ENCODE measurements around the gene MEGF9.
A peak's percentile ranks its signal among the peaks of the same experiment; 100 is the strongest.

Gene MEGF9

DNA sequence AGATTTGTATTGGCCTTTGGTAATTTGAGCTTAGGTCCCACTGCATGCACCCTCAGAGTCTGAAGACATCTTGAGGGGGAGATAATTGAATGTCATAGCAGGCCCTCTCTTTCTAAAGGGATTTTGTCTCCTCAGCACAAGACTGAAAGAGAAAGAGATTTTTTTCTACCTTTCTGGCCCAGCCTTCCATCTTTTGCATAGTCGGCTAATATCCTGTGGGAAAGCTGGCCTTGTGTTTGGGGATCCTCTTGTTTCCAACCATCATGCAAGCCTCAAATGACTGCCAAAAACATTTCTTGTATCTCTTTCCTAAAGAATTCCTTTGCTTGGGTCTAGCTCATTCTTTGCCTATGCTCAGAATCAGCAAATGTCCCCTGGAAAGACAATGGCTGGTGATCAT lies 92.3 kb downstream of the MEGF9 start:
- DNase-seq (ENCODE audit: low spot score), result no peak

DNA sequence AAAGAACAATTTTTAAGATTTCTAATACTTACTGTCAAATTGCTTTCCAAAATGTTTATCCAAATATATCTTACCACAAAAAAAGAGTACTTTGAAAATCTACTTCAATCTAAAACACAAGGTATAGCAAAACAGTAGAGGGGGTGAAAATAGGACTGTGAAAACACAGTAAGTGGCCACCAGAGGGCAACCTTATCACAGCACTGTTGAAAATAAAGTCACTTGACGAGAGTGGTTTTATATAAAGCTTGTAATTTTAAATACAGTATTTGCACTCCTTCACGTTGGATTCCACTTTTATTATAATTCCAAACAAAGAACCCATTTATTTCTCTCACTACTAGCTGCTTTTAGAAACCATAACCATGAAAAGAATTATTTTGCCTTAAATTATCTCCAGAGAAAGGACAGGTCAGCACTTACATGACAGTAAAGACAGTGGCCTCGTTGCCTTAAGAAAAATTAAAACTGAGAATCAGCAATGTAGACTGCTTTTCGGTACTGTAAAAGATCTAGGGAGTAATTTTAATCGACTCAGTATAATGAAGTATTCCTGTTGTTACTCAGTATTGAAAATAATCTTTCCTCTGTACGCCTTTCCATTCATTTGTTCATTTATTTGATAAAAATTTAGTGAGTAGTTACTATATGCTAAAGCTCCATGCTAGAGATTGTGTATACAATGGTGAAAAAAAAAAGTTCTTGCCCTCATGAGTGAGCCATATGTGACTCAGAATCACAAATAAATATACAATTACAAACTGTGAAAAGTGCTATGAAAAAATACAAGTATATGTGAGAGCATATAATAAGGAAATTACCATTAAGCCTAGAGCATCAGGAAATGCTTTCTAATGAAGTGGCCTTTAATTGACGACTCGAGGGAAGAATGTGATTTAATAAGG lies 94.3 kb downstream of the MEGF9 start:
- peak; percentile 48 for DNase-seq (ENCODE audit: low spot score)

DNA sequence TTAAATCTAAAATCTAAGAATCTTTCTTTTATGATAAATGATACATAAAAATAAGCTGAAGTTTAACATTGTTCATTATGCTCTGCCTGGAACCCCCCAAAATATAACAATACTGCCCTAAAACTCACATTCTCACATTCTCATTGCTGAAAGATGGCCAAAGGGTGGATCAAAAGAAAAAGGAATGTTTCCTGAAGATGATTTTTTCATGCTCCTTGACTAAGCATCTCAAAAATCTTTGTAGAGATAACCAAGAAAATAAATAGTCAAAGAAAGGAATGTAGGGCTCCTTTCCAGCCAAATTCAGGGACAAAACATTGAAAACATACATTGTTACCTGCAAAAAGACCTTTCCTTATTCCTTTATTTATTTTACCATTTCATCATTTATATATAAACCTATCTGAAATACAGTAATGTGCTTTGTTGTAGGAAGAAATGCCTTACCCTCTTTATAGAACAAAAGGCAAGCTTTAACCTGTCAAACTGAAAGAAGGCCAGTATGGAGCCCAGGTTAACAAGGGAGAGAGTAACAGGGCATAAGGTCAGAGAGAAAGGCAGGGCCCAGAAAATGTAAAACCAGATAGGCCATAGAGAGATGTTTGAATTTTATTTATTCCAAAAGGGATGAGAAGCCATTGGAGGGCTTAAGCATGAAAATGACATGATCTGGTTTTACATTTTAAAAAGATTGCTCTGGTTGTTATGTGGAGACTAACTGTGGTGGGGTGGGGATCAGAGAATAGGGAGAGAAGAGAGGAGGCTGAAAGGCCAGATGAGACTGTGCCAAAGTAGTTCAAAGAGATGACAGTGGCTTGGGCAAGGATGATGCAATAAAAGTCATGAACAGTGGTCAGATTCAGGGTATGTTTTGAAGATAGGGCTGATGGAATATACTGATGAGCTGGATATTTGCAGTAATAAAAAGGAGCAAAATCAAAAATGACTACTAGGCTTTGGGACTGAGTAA lies 97.0 kb downstream of the MEGF9 start:
- DNase-seq (ENCODE audit: low spot score), result peak; percentile 18

DNA sequence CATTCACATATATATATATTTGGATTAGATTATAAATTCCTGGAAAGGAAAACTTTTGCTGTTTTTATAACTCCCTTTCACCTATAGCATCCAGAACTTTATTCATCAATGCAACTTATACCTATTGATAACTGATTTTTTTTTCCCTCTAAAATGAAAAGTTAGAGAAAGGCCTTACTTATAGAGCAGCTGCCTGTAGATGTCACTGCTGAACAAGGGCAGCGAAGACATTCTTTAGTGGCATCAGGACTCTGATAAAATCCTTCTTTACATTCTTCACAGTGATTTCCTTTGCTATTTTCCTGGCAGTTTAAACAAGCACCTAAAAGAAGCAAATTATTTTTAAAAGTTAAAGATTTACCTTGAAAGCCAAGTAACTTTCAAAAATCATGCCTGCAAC lies 102.1 kb downstream of the MEGF9 start:
- no peak for DNase-seq (ENCODE audit: low spot score)

DNA sequence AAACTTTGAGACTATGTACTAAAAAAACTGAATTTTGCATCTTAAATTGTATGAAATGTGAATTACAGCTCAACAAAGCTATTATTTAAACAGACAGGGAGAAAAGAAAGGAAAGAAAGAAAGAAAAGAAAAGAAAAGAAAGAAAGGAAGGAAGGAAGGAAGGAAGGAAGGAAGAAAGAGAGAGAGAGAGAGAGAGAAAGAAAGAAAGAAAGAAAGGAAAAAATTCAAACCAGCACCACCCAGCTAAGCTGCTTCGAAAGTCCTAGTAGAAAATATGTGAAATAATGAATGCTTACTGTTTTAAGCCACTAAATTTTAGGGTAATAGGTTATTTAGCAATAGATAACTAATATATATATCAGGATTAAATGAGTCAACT lies 102.6 kb downstream of the MEGF9 start:
- no peak for DNase-seq (ENCODE audit: low spot score)

DNA sequence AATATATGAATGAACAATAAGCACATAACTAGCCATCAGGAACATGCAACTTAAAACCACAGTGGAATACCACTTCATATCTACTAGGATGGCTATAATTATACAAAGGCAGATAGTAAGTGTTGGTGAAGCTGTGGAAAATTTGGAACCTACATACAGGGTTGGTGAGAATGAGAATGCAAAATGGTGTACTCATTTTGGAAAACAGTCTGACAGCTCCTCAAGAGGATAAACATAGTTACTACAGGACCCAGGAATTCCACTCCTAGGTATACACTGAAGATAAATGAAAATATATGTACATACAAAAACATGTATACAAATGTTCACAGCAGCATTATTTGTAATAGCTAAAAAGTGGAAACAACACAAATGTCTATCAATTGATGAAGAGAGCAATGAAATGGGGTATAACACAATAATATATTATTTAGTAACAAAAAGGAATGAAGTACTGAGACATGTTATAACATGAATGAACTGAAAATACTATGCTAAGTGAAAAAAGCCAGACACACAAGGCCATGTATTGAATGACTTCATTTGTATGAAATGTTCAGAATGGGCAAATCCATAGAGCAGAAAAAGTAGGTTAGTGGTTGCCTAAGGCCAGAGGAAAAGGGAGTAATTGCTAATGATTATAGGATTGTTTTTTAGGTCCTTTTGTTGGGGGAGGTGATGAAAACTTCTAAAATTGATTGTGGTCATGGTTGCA lies 103.1 kb downstream of the MEGF9 start:
- DNase-seq (ENCODE audit: low spot score), result no peak

DNA sequence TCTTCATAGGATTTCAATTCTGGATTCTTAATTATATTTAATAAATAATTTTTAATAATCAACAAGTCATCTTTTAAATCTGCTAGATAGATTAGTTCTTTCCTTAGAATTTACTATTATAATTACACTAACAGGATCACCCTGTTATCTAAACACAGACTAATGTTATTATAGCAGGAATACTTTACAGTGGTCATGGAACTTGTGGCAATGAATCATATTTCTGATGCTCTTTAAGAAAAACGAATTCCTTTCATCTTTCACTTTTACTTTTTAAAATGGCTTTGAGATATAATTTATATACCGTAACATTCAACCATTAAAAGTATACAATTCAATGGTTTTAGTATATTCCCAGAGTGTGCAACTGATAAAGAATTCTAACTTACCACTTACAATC lies 104.6 kb downstream of the MEGF9 start:
- no peak for DNase-seq (ENCODE audit: low spot score)

DNA sequence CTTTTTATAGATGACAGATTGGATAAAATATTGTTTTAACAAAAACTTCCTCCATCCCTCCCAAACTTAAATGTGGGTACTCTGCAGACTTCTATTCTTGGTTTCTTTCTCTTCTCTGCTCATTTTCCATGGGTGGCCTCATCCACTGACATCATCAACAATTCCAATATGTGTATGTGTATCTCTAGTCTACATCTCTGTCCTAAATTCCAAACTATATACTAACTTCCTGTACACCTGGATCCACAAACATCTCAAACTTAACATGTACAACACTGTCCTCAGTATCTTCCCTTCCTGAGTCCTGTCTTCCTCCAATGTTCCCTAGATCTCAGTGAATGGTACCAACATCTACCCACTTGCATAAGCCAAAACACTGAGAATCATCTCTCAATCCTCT lies 105.8 kb downstream of the MEGF9 start:
- DNase-seq (ENCODE audit: low spot score), result no peak

DNA sequence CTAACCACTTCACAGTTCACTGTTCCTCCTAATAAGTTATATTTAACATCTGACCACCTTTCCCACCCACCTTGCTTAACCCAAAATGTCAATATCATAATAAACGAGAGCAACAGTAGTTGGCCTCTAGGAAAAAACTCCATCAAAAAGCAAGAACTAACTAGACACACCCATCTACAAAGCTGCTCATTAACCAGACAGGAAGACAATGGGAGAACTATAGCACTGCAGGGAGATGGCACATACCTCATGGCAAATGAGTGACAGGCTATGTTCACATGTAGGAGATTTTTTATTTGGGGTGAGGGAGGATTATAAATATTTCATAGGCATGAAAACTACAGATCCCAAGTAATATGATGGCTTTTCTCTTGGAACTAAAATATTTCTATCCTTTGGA lies 110.7 kb downstream of the MEGF9 start:
- DNase-seq (ENCODE audit: low spot score), result no peak

DNA sequence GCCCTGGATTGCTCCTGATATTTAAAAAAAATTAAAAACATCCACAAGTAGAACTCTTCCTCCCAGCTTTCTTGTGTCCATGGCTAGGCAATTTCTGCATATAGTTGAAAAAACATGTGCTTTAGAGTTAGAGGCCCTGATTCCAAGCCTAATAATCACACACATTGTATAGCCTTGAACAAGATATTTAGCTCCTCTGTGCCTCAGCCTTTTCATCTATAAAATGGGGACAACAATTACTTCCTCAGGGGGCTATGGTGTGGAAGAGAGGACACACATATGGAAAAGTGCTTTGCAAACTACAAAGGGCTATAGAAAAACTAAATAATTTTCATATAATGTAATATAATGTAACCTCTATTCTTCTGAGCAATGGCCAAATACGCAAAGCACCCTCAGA lies 111.3 kb downstream of the MEGF9 start:
- no peak for DNase-seq (ENCODE audit: low spot score)

DNA sequence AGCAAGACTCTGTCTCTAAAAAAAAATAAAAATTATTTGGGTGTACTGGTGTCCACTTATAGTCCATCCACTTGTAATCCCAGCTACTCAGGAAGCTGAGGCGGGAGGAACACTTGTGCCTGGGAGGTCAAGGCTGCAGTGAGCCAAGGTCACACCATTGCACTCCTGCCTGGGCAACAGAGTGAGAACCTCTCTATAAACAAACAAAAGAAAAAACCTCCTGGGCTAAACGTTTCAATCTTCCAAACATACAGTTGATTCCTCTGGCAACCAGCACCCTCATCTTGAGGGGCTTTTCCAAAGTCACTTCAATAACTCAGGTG lies 120.4 kb downstream of the MEGF9 start:
- no peak for DNase-seq (ENCODE audit: low spot score)

DNA sequence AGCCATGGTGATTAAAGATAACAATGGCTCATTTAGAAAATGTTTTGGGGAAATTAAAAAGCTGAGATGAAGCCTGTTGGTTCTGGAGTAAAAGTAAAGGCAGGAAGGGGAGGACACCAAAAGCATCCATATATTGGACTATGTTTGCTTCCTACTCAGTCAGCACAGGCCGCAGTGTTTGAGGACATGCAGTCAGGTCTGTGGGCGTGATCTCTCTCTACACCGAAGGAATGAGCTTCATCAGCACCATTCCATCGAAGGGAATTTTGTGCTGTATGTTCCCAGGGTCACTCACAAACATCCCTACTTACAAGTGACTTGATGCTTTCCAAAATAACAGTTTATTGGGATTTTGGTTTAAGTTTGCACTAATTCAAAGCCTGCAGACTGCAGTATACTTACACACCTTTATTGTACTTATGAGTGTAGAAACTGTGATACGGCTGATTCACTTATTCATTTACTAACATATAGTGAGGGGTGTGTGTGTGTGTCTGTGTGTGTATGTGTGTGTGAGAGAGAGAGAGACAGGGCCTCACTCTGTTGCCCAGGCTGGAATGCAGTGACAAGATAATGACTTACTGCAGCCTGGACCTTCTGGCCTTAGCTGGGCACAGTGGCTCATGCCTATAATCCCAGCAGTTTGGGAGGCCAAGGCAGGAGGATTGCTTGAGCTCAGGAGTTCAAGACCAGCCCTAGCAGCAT lies 120.9 kb downstream of the MEGF9 start:
- DNase-seq (ENCODE audit: low spot score), result no peak

DNA sequence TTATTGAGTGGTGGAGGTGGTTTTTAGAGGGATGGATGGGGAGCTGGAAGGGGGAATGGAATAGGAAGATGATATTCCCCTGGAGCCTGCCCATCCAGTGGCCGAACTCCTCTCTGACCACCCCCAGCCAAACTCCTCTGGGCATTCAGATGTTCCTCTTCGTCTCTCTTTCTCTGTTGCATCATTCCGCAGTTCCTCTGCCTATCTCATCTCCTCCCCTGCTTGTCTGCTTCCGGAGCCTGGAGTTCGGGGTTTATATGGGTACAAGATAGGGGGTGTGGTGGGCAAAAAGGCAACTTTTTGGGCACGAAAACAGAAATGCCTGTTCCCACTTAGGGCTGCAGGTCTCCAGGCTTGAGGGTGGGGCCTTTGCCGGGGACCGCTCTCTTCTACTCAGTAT lies 122.1 kb downstream of the MEGF9 start:
- DNase-seq (ENCODE audit: low spot score), result no peak

DNA sequence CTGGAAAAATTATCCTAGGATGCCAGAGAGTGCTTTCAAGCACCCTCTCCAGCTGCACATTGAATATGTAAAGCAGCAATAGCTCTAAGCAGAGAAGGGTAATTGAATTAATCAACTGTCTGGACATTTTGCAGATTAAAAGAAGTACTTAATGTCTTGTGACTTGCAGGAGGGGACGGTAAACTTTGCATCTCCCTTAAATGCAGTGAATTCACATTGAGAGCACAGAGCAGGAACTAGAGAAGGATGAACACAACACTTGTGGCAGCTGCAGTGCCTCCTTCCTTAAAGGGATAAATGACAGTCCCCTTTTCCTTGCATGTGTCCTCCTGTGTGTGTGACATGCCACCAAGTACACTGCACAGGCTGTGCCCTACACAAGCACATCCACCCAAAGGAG lies 126.9 kb downstream of the MEGF9 start:
- no peak for DNase-seq (ENCODE audit: low spot score)

DNA sequence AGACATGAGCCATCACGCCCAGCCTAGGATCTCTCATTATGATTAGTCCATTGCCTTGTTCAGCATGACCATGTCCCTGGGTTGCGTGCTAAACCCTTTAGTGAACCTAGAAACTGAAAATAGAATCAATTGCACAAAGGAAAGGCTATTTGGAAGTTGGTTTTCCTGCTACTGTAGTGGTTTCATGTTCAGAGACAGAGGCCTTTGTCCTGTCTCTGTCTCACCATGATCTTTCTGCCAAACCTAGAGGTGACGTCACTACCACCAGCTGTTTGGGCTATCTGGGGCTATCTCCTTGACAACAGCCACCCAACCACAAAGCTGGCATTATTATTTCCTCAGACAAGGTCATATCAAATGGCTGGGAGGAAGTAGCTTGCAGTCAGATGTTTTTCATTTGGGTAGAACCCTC lies 130.3 kb downstream of the MEGF9 start:
- DNase-seq (ENCODE audit: low spot score), result peak; percentile 84

DNA sequence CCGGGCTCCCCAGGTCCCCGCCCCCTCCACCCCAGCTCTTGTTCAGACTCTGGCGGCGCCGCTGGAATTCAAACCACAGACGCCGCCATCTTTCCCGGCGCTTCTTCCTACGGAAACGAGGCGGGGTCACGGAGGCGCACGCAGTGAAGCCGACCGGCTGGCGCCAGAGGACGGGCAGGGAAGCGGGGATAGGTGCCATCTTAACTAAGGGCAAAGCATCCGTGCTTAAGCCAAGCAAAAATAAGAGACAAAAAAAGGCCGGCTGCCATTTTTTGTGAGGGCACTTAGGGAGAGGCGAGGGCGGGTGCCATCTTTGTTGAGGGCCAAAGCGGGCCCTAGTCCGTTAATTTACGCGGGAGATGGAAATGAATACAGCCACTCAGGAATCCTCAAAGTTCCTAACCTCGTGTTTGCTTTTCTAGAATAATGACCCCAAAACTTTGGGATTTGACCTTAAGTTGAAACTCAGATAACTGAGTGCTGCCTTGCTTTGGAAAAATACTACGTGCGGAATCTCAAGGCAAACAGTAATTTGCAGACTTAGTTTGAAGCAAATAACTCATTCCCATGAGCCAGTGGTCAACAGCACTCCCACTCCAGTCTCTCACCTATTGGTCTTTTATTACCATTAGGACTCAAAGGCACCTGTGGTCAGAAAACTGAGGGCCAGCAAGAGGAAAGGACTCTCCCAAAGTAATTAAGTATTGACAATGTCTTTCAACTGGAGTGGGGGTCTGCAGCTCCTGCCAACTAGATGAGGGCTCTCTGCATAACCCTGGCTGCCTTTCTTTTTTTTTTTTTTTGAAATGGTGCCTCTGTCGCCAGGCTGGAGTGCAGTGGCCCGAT lies 134.0 kb downstream of the MEGF9 start, which contains the start of gene CDK5RAP2:
Gene CDK5RAP2, minus strand, starts transcription at position 117 of the 846 bp plus-strand sequence. CDS start 189 bp downstream, outside the sequence.
- peak; percentile 93 for DNase-seq (ENCODE audit: low spot score)

DNA sequence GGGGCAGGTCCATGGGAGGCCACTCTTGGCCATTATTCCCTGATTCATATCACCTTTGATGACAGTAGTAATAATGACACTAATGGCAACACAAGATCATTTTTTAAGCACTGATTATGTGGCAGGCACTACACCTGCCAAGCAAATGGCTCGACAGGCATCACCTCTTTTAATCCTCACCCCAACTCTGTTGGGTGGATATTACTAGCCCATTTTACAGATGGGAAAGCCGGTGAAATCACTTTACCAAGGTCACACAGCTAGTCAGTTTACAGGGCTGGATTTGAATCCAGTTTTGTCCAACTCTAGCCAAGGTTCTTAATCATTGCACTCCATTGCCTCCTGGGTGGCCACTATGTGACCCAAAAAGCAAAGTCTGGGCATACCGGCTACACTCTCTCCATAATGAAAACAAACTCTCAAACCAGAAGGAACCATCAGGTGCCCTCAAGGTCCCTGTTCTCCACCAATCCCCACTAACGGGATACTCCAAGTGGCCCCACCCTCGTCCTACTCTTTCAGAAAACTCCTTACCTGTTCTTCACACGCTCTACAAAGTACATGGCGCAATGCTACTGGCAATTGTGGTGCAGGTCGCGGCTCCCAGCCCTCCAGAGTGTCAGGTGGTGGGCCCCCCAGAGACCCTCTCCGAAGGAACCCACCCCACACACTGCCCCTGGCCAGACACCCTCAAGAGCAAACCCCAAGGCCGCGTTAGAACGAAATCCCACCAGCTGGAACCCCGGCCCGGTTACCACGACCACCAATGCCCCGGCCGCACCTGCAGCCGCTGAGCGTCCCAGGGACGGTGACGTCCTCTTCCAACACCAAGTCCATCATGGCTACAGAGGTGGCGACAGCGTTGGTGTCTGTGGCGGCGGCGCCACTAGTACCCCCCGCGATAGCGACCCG lies 134.9 kb downstream of the MEGF9 start:
- peak; percentile 25 for DNase-seq (ENCODE audit: low spot score)

DNA sequence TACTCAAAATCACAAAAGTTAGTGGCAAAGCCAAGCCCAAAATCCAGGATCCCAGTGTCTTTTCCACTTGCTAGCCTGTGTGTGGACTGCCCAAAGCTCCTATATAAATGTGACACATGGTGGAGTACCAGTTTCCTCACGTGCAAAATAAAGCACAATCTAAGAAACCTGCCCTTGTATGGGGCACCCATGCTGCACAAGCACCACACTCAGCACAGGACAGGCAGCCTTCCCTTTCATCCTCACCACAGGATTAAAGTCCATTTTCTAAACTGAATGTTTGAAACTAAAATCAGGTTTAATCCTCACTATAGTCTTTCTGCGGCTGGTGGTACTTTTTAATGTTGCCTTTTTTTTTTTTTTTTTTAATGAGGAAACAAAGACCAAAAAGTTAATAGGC lies 139.8 kb downstream of the MEGF9 start:
- DNase-seq (ENCODE audit: low spot score), result no peak

DNA sequence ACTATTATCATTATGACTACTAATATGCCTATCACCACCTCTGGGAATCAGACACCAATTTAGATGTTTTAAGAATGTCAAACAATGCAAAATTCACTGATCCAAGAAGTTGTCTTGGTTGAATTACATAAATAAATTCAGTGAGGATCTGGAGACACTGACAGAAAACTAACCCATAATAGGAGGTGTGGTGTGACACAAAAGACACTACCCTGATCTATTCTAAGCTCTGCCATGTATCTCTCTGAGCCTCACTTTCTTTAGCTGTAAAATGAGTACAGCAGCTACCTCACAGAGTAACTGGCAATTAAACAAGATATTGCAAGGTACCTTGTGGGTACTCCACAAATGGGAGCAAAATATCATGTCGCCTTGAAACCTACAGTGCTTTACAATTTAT lies 141.8 kb downstream of the MEGF9 start:
- no peak for DNase-seq (ENCODE audit: low spot score)

All from AG08396 (cell line).